Mammary epithelial cell (primary cell): ENCODE results near the gene ARHGEF38.

Experiments used
- EZH2 ChIP-seq: IDR thresholded peaks from 2 replicates; pipeline ENCODE4 v1.6.1; 2012; ENCODE audit warnings: low read length, inconsistent platforms, borderline replicate concordance
- TF ChIP-seq, protein P1 (sequence below), 2 donors: IDR thresholded peaks in 1 of 2; conservative IDR thresholded peaks in 1 of 2; 2 replicates each; pipeline ENCODE4 v1.5.1; 2011 to 2012; ENCODE audit warnings: inconsistent platforms in 2 of 2, low read length in 2 of 2, mild to moderate bottlenecking in 2 of 2, control low read depth in 1 of 2, low read depth in 1 of 2; ENCODE audit not compliant: insufficient read depth in 1 of 2; ENCODE audit errors: extremely low read depth in 1 of 2

DNA sequence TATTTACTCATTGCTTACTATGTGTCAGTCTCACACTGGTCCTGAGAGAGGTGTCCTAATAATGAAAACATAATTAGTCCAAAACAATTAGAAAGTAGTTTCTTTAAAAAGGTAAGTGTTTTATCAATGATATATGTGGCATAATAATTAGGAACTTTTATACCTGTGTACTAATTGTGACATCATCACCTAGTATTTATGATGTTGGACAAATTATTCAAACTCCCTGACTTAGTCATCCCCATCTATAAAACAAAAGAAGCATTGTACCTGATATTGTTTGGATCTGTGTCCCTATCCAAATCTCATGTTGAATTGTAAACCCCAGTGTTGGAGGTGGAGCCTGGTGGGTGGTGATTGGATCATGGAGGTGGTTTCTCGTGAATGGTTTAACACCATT, 15.8 kb upstream of the ARHGEF38 start:
- TF ChIP-seq, protein P1, sequence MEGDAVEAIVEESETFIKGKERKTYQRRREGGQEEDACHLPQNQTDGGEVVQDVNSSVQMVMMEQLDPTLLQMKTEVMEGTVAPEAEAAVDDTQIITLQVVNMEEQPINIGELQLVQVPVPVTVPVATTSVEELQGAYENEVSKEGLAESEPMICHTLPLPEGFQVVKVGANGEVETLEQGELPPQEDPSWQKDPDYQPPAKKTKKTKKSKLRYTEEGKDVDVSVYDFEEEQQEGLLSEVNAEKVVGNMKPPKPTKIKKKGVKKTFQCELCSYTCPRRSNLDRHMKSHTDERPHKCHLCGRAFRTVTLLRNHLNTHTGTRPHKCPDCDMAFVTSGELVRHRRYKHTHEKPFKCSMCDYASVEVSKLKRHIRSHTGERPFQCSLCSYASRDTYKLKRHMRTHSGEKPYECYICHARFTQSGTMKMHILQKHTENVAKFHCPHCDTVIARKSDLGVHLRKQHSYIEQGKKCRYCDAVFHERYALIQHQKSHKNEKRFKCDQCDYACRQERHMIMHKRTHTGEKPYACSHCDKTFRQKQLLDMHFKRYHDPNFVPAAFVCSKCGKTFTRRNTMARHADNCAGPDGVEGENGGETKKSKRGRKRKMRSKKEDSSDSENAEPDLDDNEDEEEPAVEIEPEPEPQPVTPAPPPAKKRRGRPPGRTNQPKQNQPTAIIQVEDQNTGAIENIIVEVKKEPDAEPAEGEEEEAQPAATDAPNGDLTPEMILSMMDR (conservative IDR thresholded peaks at IDR 0.05 in 1 of 2, IDR thresholded peaks at IDR 0.05 in 1 of 2; ENCODE audit: extremely low read depth in 1 of 2, insufficient read depth in 1 of 2, low read depth in 1 of 2, low read length in 2 of 2): no peak
- TF ChIP-seq EZH2: no peak
